Measurements from ENCODE around the gene UMPS.

DNA sequence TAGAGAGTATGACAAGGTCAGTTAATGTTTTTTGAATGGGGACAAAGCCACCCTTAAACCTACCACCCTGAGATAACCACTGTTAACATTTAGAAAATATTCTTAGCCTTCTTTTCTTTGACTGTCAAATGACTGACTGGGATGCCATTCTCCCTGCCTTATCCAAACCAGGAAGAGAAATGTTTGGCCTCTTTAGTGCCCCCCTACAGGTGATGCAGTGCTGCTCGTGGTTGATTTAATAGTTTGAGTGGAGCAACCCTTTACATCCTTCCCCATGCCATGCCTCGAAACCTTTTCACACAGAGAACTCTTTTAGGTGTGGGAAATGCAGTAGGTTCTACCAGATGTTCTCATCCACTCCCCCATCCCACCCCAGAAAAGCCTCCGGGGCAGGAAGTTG is 38.7 kb upstream of the UMPS start:
- TF ChIP-seq EZH2 (IDR thresholded peaks at IDR 0.05; ENCODE audit: insufficient read depth, poor library complexity, severe bottlenecking) (no peak), EZH2phosphoT487 (IDR thresholded peaks at IDR 0.05; ENCODE audit: insufficient read depth, low read depth) (no peak)

Measured in GM23248 (cell line).